Lower leg skin (tissue), 3 donors: Measurements from ENCODE around the gene GPRC5D.

Experiments used
- POLR2A ChIP-seq, 2 donors: fragments of 450-650 bp; IDR thresholded peaks; one replicate each; pipeline ENCODE4 v1.6.1; 2016 to 2017; ENCODE audit warnings: antibody characterized with exemption in 2 of 2, mild to moderate bottlenecking in 1 of 2, moderate library complexity in 1 of 2
- TF ChIP-seq, protein P1 (sequence below), 3 donors: fragments of 450-650 bp; IDR thresholded peaks; one replicate each; pipeline ENCODE4 v1.5.1; 2016; ENCODE audit warnings: antibody characterized with exemption in 3 of 3, mild to moderate bottlenecking in 3 of 3, moderate library complexity in 2 of 3

DNA sequence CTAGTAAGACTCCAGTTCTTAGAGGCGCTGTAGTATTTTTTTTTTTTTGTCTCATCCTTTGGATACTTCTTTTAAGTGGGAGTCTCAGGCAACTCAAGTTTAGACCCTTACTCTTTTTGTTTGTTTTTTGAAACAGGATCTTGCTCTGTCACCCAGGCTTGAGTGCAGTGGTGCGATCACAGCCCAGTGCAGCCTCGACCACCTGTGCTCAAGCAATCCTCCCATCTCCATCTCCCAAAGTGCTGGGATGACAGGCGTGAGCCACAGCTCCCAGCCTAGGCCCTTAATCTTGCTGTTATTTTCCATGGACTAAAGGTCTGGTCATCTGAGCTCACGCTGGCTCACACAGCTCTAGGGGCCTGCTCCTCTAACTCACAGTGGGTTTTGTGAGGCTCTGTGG is 39.3 kb downstream of the GPRC5D start:
- TF ChIP-seq POLR2A (IDR thresholded peaks at IDR 0.05): no peak
- TF ChIP-seq, protein P1, sequence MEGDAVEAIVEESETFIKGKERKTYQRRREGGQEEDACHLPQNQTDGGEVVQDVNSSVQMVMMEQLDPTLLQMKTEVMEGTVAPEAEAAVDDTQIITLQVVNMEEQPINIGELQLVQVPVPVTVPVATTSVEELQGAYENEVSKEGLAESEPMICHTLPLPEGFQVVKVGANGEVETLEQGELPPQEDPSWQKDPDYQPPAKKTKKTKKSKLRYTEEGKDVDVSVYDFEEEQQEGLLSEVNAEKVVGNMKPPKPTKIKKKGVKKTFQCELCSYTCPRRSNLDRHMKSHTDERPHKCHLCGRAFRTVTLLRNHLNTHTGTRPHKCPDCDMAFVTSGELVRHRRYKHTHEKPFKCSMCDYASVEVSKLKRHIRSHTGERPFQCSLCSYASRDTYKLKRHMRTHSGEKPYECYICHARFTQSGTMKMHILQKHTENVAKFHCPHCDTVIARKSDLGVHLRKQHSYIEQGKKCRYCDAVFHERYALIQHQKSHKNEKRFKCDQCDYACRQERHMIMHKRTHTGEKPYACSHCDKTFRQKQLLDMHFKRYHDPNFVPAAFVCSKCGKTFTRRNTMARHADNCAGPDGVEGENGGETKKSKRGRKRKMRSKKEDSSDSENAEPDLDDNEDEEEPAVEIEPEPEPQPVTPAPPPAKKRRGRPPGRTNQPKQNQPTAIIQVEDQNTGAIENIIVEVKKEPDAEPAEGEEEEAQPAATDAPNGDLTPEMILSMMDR (IDR thresholded peaks at IDR 0.05): no peak
